Trophoblast cell (in vitro differentiated cells and primary cell): ENCODE measurements around the gene FBRSL1.
A peak's percentile ranks its signal among the peaks of the same experiment; 100 is the strongest.
"Not testable (repeated sequence)": the region's sequence is repeated elsewhere in the genome, so short reads cannot be mapped to it uniquely, and the experiment has no call there.

Source experiments
- DNase-seq, 2 donors: peaks; one replicate each; pipeline ENCODE4 v3.0.0-alpha.2; 2016
- H2AFZ ChIP-seq: 2 replicates; pipeline ENCODE4 v1.6.1; 2013; ENCODE audit warnings: low read length, moderate library complexity, mild to moderate bottlenecking; ENCODE audit not compliant: insufficient read depth, poor library complexity
- H2AK5ac ChIP-seq: 2 replicates; pipeline ENCODE4 v1.6.1; 2013; ENCODE audit warnings: mild to moderate bottlenecking, low read length
- H2BK120ac ChIP-seq: 2 replicates; pipeline ENCODE4 v1.6.1; 2013; ENCODE audit warnings: low read length, mild to moderate bottlenecking, moderate library complexity; ENCODE audit not compliant: insufficient read depth, poor library complexity
- H2BK12ac ChIP-seq: 2 replicates; pipeline ENCODE4 v1.6.1; 2013; ENCODE audit warnings: mild to moderate bottlenecking, low read length, moderate library complexity
- H2BK5ac ChIP-seq: 2 replicates; pipeline ENCODE4 v1.6.1; 2013; ENCODE audit warnings: low read length, low read depth, moderate library complexity, mild to moderate bottlenecking; ENCODE audit not compliant: poor library complexity
- H3K14ac ChIP-seq: 2 replicates; pipeline ENCODE4 v1.6.1; 2013; ENCODE audit warnings: mild to moderate bottlenecking, low read length
- H3K18ac ChIP-seq: 2 replicates; pipeline ENCODE4 v1.6.1; 2013; ENCODE audit warnings: mild to moderate bottlenecking, low read length
- H3K23ac ChIP-seq: 2 replicates; pipeline ENCODE4 v1.6.1; 2013; ENCODE audit warnings: low read length
- H3K27ac ChIP-seq: 2 replicates; pipeline ENCODE4 v1.5.1; 2013; ENCODE audit warnings: low read depth, mild to moderate bottlenecking, inconsistent platforms, low read length, moderate library complexity
- H3K27me3 ChIP-seq: 2 replicates; pipeline ENCODE4 v1.6.1; 2013; ENCODE audit warnings: inconsistent platforms, mild to moderate bottlenecking, low read length, moderate library complexity; ENCODE audit not compliant: insufficient read depth
- H3K36me3 ChIP-seq, 2 experiments: 1 replicate in 1 of 2; 2 replicates in 1 of 2; pipeline ENCODE4 v1.6.1; 2013; ENCODE audit warnings: low read length in 2 of 2, mild to moderate bottlenecking in 2 of 2, moderate library complexity in 1 of 2; ENCODE audit not compliant: insufficient read depth in 2 of 2, control insufficient read depth in 1 of 2
- H3K4ac ChIP-seq: 2 replicates; pipeline ENCODE4 v1.6.1; 2013; ENCODE audit warnings: low read depth, mild to moderate bottlenecking, low read length, moderate library complexity
- H3K4me1 ChIP-seq, 2 experiments: 1 replicate in 1 of 2; 2 replicates in 1 of 2; pipeline ENCODE4 v1.6.1; 2013; ENCODE audit warnings: low read length in 2 of 2, mild to moderate bottlenecking in 2 of 2, moderate library complexity in 1 of 2; ENCODE audit not compliant: insufficient read depth in 2 of 2, control insufficient read depth in 1 of 2
- H3K4me2 ChIP-seq: 2 replicates; pipeline ENCODE4 v1.6.1; 2013; ENCODE audit warnings: inconsistent platforms, mild to moderate bottlenecking, low read length, moderate library complexity
- H3K4me3 ChIP-seq: 2 replicates; pipeline ENCODE4 v1.5.1; 2013; ENCODE audit warnings: mild to moderate bottlenecking, low read depth, low read length, inconsistent platforms
- H3K79me1 ChIP-seq: one replicate; pipeline ENCODE4 v1.6.1; 2013; ENCODE audit warnings: low read length
- H3K79me2 ChIP-seq: 2 replicates; pipeline ENCODE4 v1.6.1; 2013; ENCODE audit warnings: low read length, mild to moderate bottlenecking; ENCODE audit not compliant: control insufficient read depth, insufficient read depth, poor library complexity
- H3K9ac ChIP-seq: 2 replicates; pipeline ENCODE4 v1.6.1; 2013; ENCODE audit warnings: mild to moderate bottlenecking, low read length
- H3K9me3 ChIP-seq: 2 replicates; pipeline ENCODE4 v1.6.1; 2013; ENCODE audit warnings: low read depth, mild to moderate bottlenecking, control low read depth, inconsistent platforms, low read length; ENCODE audit not compliant: insufficient read depth
- H4K12ac ChIP-seq: 2 replicates; pipeline ENCODE4 v1.6.1; 2013; ENCODE audit warnings: low read depth, mild to moderate bottlenecking, low read length, moderate library complexity
- H4K8ac ChIP-seq: 2 replicates; pipeline ENCODE4 v1.6.1; 2013; ENCODE audit warnings: low read depth, mild to moderate bottlenecking, low read length, moderate library complexity
- H4K91ac ChIP-seq: one replicate; pipeline ENCODE4 v1.6.1; 2013; ENCODE audit warnings: low read depth, mild to moderate bottlenecking, low read length, moderate library complexity
- WGBS: extraction: QIAGEN DNeasy Blood & Tissue Kit; methylation state at CpG from one replicate; pipeline ENCODE4 v1.1.7; 2013; ENCODE audit warnings: missing lambda C conversion rate; ENCODE audit not compliant: insufficient read length, insufficient coverage; ENCODE audit errors: extremely low coverage; 5-methylcytosine and 5-hydroxymethylcytosine counted together

The FBRSL1 gene

GRCh38 chr12:132460571-132460970 is 29.4 kb upstream of the FBRSL1 start:
- H3K27ac ChIP-seq: no peak overlapping the region
- WGBS: no CpG with 5 or more reads among the region's 13 CpGs
- H3K79me2 ChIP-seq: no peaks in the 10 kb centered on the region
- DNase-seq: peak in 1 of 2 donors; percentile 16
- H2BK5ac ChIP-seq: no peak overlapping the region
- no peak overlapping the region for H2AFZ ChIP-seq
- no peak overlapping the region for H3K18ac ChIP-seq
- no peak overlapping the region for H3K4me3 ChIP-seq
- no peaks in the 10 kb centered on the region for H3K79me1 ChIP-seq
- no peak overlapping the region for H3K4me2 ChIP-seq
- H4K12ac ChIP-seq: no peak overlapping the region
- no peaks in the 10 kb centered on the region for H3K4me1 ChIP-seq
- H3K23ac ChIP-seq: no peak overlapping the region
- no peak overlapping the region for H2AK5ac ChIP-seq
- H2BK120ac ChIP-seq: no peak overlapping the region
- no peak overlapping the region for H3K14ac ChIP-seq
- no peak overlapping the region for H4K91ac ChIP-seq
- H3K27me3 ChIP-seq: peaks cover 3% of the 10 kb centered on the region
- no peak overlapping the region for H3K4ac ChIP-seq
- no peak overlapping the region for H2BK12ac ChIP-seq
- no peak overlapping the region for H3K9ac ChIP-seq
- H4K8ac ChIP-seq: no peak overlapping the region
- no peaks in the 10 kb centered on the region for H3K36me3 ChIP-seq
- H3K9me3 ChIP-seq: peaks cover 27% of the 10 kb centered on the region

DNA sequence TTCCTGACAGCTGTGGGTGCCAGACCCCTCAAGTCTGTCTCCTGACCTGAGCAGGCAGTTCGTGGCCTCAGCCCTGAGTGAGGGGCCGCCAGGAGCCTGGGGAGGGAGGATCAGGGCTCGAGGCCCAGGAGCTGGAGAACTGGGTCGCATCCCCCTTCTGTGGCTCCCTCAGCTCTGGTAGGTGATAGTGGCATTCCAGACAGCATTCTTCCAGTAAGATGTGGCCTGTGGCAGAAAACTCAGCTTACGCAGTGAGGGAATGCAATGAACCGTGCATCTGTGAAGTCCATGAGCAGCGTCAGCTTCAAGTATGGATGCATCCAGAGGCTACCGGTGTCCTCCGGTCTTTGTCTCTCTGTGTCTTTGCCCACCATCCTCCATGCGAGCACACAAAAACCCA is 28.4 kb upstream of the FBRSL1 start:
- Histone ChIP-seq H3K4me3 (no peak overlapping the region), H3K4me1 (no peaks in the 10 kb centered on the region), H3K79me2 (no peaks in the 10 kb centered on the region), H3K4ac (no peak overlapping the region), H3K36me3 (no peaks in the 10 kb centered on the region), H3K9ac (no peak overlapping the region), H3K18ac (no peak overlapping the region), H3K27ac (no peak overlapping the region), H3K27me3 (peaks cover 5% of the 10 kb centered on the region), H3K23ac (no peak overlapping the region), H3K9me3 (peaks cover 22% of the 10 kb centered on the region), H4K91ac (no peak overlapping the region), H3K4me2 (no peak overlapping the region), H2BK5ac (no peak overlapping the region), H2BK12ac (no peak overlapping the region), H4K12ac (no peak overlapping the region), H3K14ac (no peak overlapping the region), H2BK120ac (no peak overlapping the region), H3K79me1 (no peaks in the 10 kb centered on the region), H2AFZ (no peak overlapping the region), H2AK5ac (no peak overlapping the region), H4K8ac (no peak overlapping the region)
- WGBS: no CpG with 5 or more reads among the region's 10 CpGs
- DNase-seq: peak; percentile 54 to 79

DNA sequence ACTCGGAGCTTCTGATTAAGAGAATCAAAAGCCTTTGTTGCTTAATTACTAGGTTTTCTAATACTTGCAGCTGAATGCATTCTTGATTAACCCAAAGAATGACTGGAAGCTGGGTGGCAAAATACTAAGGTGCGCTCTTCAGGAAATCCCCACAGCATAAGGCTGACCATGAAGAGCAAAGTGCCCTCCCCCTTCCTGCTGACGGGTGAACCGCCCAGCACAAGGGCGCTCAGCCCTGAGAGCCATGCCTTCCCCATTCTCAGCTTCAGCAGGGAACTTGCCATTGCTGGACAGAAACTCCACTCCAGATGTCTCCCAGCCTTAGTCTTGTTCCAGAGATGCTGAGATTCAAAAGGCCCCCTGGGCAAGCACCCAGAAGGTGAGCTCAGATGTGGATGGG is 27.2 kb upstream of the FBRSL1 start:
- no peak overlapping the region for H4K8ac ChIP-seq
- H3K9me3 ChIP-seq: peaks cover 22% of the 10 kb centered on the region
- no peak overlapping the region for H3K23ac ChIP-seq
- H3K18ac ChIP-seq: no peak overlapping the region
- no peak overlapping the region for H4K91ac ChIP-seq
- WGBS: no CpG with 5 or more reads among the region's 5 CpGs
- H2BK5ac ChIP-seq: no peak overlapping the region
- no peak overlapping the region for H3K27ac ChIP-seq
- no peak overlapping the region for H3K4me2 ChIP-seq
- peaks cover 5% of the 10 kb centered on the region for H3K27me3 ChIP-seq
- no peak overlapping the region for H2BK12ac ChIP-seq
- H3K4ac ChIP-seq: no peak overlapping the region
- no peak overlapping the region for H3K9ac ChIP-seq
- H3K36me3 ChIP-seq: no peaks in the 10 kb centered on the region
- H2AK5ac ChIP-seq: no peak overlapping the region
- no peak overlapping the region for H4K12ac ChIP-seq
- H3K79me1 ChIP-seq: no peaks in the 10 kb centered on the region
- no peaks in the 10 kb centered on the region for H3K4me1 ChIP-seq
- H3K14ac ChIP-seq: no peak overlapping the region
- no peak overlapping the region for H2BK120ac ChIP-seq
- H2AFZ ChIP-seq: no peak overlapping the region
- DNase-seq: no peak
- no peak overlapping the region for H3K4me3 ChIP-seq
- H3K79me2 ChIP-seq: no peaks in the 10 kb centered on the region

DNA sequence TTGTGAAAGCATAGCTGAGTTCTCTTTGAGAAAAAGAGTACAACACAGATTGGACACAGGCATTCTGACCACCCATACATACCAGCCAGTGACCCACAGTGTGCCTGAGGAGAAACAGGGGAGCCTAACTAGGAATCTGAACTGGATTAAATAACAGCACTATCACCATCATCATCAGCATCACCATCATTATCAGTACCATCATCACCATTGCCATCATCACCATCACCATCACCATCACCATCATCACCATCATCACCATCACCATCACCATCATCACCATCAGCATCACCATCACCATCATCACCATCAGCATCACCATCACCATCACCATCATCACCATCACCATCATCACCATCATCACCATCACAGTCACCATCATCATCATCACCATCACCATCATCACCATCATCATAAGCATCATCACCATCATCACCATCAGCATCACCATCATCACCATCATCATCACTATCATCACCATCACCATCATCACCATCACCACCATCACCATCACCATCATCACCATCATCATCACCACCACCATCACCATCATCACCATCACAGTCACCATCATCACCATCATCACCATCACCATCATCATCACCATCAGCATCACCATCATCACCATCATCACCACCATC is 26.5 kb upstream of the FBRSL1 start:
- not testable (repeated sequence) for H3K27ac ChIP-seq, H3K14ac ChIP-seq, H3K4me1 ChIP-seq, H3K27me3 ChIP-seq, H3K4ac ChIP-seq, H2BK120ac ChIP-seq, H3K79me1 ChIP-seq, H3K79me2 ChIP-seq, H3K9ac ChIP-seq, H3K36me3 ChIP-seq, H2AK5ac ChIP-seq, H4K91ac ChIP-seq, H3K23ac ChIP-seq, H4K12ac ChIP-seq, H2BK5ac ChIP-seq, H3K4me3 ChIP-seq, H4K8ac ChIP-seq, DNase-seq, H3K18ac ChIP-seq, H2BK12ac ChIP-seq, H2AFZ ChIP-seq, H3K4me2 ChIP-seq
- H3K9me3 ChIP-seq: peaks cover 24% of the 10 kb centered on the region
